KBM-7 (cell line): ENCODE results near the gene EN1.

Source experiments
- DNase-seq: peaks from one replicate; pipeline ENCODE4 v3.0.0-alpha.2; 2015
- in situ Hi-C: fragments of 300-500 bp; cut with MboI; formaldehyde crosslinking; loops from 2 replicates; pipeline ENCODE4 v1.14.3; 2020; ENCODE audit warnings: low sequenced_read_pairs, low pct_unique_long_range_greater_than_20kb, mixed read lengths

The EN1 gene

GRCh38 chr2:118807668-118808428, 39.6 kb downstream of the EN1 start:
- in situ Hi-C loops, result no loop called here
- no peak for DNase-seq

- no peak for DNase-seq
Measured at GRCh38 chr2:118806797-118807667, 40.4 kb downstream of the EN1 start.

GRCh38 chr2:118805064-118805690, 42.3 kb downstream of the EN1 start:
- in situ Hi-C loops, result no loop called here
- no peak for DNase-seq

More at GRCh38 chr2:118806797-118807667, 40.4 kb downstream of the EN1 start:
- in situ Hi-C loops, result no loop called here

GRCh38 chr2:118803012-118803411, 44.4 kb downstream of the EN1 start:
- in situ Hi-C loops, result no loop called here
- DNase-seq, result no peak

- DNase-seq, result no peak
- in situ Hi-C loops, result no loop called here
Measured at GRCh38 chr2:118801151-118801550, 46.3 kb downstream of the EN1 start.

- in situ Hi-C loops, result no loop called here
- no peak for DNase-seq
Measured at GRCh38 chr2:118800736-118801135, 46.7 kb downstream of the EN1 start.

GRCh38 chr2:118794546-118794945, 52.9 kb downstream of the EN1 start:
- in situ Hi-C loops, result no loop called here
- no peak for DNase-seq
